Non-pigmented ciliary epithelial cell (primary cell): ENCODE measurements around the gene PCDHB2.
"Not testable (repeated sequence)": the region's sequence is repeated elsewhere in the genome, so short reads cannot be mapped to it uniquely, and the experiment has no call there.

Experiments used
- DNase-seq: peaks from one replicate; pipeline ENCODE4 v3.0.0-alpha.2; 2010; ENCODE audit warnings: low read depth

The PCDHB2 gene

DNA sequence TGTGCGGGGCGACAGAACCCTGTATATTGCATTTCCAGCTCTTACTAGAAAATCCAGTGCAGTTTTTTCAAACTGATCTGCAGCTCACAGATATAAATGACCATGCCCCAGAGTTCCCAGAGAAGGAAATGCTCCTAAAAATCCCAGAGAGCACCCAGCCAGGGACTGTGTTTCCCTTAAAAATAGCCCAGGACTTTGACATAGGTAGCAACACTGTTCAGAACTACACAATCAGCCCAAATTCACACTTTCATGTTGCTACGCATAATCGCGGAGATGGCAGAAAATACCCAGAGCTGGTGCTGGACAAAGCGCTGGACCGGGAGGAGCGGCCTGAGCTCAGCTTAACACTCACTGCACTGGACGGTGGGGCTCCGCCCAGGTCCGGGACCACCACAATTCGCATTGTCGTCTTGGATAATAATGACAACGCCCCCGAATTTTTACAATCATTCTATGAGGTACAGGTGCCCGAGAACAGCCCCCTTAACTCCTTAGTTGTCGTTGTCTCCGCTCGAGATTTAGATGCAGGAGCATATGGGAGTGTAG is 41.4 kb downstream of the PCDHB2 start:
- DNase-seq, result no peak

DNA sequence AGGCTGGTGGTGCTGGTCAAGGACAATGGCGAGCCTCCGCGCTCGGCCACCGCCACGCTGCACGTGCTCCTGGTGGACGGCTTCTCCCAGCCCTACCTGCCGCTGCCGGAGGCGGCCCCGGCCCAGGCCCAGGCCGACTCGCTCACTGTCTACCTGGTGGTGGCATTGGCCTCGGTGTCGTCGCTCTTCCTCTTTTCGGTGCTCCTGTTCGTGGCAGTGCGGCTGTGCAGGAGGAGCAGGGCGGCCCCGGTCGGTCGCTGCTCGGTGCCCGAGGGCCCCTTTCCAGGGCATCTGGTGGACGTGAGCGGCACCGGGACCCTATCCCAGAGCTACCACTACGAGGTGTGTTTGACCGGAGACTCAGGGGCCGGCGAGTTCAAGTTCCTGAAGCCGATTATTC is 42.9 kb downstream of the PCDHB2 start:
- not testable (repeated sequence) for DNase-seq
